GM12865 (cell line): ENCODE data around the gene CHAT.
"Not testable (repeated sequence)": the region's sequence is repeated elsewhere in the genome, so short reads cannot be mapped to it uniquely, and the experiment has no call there.

Experiments used
- DNase-seq: peaks from one replicate; pipeline ENCODE4 v3.0.0; 2010; ENCODE audit warnings: low read depth
- H3K4me3 ChIP-seq: 2 replicates; pipeline ENCODE4 v1.5.1; 2011; ENCODE audit warnings: mild to moderate bottlenecking, low read depth, low read length, control low read depth
- CTCF ChIP-seq: IDR thresholded peaks from 2 replicates; pipeline ENCODE4 v1.5.1; 2011; ENCODE audit warnings: low read length, control low read depth, low read depth, inconsistent platforms; ENCODE audit not compliant: insufficient read depth; ENCODE audit errors: missing control alignments

Gene CHAT

GRCh38 chr10:49666054-49666615 is 52.3 kb downstream of the CHAT start:
- DNase-seq: no peak
- TF ChIP-seq CTCF: no peak
- H3K4me3 ChIP-seq: no peak overlapping the region

DNA sequence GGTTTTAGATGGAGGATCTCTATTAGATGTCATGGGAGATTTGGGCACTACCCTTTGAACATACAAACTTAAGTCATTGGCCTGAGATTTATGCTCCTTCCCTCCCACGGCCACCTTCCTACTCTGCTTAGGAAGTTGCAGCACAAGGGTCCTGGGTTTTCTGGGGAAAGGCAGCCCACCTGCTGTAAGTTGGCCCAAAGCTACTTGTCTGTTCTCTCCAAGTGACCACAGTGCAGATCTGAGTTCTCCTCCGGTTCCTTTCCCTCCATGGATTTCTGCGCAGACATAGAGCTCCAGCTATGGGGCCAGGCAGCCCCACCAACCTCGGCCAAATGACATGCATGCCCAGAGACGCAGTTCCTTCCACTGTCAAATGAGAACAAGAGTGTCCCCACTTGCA is 52.8 kb downstream of the CHAT start:
- no peak for TF ChIP-seq CTCF
- DNase-seq: no peak
- H3K4me3 ChIP-seq: no peak overlapping the region

- DNase-seq: no peak
- no peak for TF ChIP-seq CTCF
- H3K4me3 ChIP-seq: no peak overlapping the region
These were observed 54.2 kb downstream of the CHAT start for GRCh38 chr10:49667991-49668390.

- H3K4me3 ChIP-seq: no peak overlapping the region
- TF ChIP-seq CTCF: no peak
- DNase-seq: no peak
These were observed 54.8 kb downstream of the CHAT start for GRCh38 chr10:49668684-49669083.

DNA sequence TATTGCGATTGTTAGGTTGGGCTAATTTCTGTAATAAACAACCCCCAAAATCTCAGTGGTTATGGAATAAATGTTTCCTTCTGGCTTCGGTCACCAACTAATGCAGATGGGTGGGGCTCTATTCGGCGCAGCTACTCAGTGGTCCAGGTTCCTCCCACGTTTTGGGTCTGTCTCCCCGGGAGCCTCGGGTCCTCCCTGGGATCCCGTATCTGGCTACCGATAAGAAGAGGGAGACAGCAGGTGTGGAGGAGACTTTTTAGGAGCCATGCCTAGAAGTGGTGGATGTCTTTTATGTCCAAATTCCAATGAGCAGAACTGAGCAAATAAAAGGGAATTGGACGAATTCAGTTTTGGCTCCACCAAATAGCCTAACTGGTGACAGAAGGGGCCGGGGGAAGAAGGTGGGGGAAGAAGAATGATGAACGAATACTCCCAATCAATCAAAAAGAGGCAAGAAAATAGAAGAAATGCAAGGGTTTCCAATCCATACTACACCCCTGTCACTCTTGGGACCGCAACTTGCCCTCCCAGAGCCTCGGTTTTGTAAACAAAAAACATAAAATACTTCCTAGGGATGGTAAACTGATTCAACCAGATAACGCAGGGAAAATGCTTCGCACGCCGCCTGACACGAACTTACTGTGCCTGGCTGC is 65.1 kb downstream of the CHAT start:
- no peak overlapping the region for H3K4me3 ChIP-seq
- no peak for DNase-seq
- no peak for TF ChIP-seq CTCF

DNA sequence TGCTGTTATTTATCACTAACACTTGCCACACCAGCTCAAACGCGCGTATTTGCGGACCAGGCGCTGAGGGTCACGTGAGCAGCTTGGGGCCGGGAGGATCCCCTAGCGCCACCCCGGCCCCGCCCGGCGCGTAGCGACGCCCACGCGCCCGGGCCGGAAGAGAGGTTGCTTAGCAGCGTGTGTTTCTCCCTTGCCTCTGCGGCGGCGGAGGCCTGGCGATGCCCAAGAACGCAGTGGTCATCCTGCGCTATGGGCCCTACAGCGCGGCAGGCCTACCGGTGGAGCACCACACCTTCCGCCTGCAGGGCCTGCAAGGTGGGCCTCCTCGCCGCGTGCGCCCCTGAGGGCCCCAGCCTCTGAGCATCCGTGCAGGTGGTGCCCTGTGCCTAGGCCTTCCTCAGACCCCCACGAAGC is 65.7 kb downstream of the CHAT start, which contains the start of gene C10orf53:
Gene C10orf53, plus strand, starts transcription at position 172 of the 414 bp plus-strand sequence. Its CDS starts 47 bp downstream, at position 219.
- DNase-seq: no peak
- no peak within 1 kb of the TSS for H3K4me3 ChIP-seq
- no peak for TF ChIP-seq CTCF

GRCh38 chr10:49682449-49682848 is 68.6 kb downstream of the CHAT start:
- DNase-seq, H3K4me3 ChIP-seq: not testable (repeated sequence)
